IMR-90 (cell line): ENCODE results near the gene ASXL1. TPM values are rescaled to one million over a fixed set of nuclear protein-coding genes. Genes with fewer than 3 reads are reported as not detected.
A peak's percentile ranks its signal among the peaks of the same experiment; 100 is the strongest.

Experiments
- ATAC-seq: fragments of 200-7000 bp; cut with Tn5 transposase; 2 replicates; pipeline ENCODE4 v1.9.1; 2020; ENCODE audit warnings: low read depth, mild to moderate bottlenecking, moderate library complexity
- BruUV-seq: library from RNA; stranded (reverse); fragments of 400-500 nt; replicated peaks from 2 replicates; lab custom pipeline; 2021; lab: Mats Ljungman, UMichigan
- CTCF ChIA-PET: fragments of 300-600 bp; formaldehyde crosslinking; extraction: SDS; loops from one replicate; lab custom pipeline; 2021; ENCODE audit warnings: antibody characterized with exemption; lab: Yijun Ruan, JAX
- POLR2A ChIA-PET: fragments of 300-600 bp; sonication (Branson Sonifier 250); formaldehyde crosslinking; loops from one replicate; lab custom pipeline; 2022; ENCODE audit warnings: antibody characterized with exemption; ENCODE audit not compliant: unreplicated experiment; lab: Charles Lee
- DNase-seq: peaks from one replicate; pipeline ENCODE4 v3.0.0; 2013
- H2AFZ ChIP-seq: replicated peaks from 2 replicates; pipeline ENCODE3; 2013; ENCODE audit warnings: low read length, mild to moderate bottlenecking; ENCODE audit not compliant: poor library complexity
- H2AK5ac ChIP-seq: 2 replicates; pipeline ENCODE4 v1.6.1; 2013; ENCODE audit warnings: low read depth, low read length, inconsistent platforms
- H2AK9ac ChIP-seq: replicated peaks from 2 replicates; pipeline ENCODE3; 2013; ENCODE audit warnings: mild to moderate bottlenecking, low read depth, low read length, moderate library complexity; ENCODE audit not compliant: poor library complexity
- H2BK120ac ChIP-seq: 2 replicates; pipeline ENCODE4 v1.6.1; 2013; ENCODE audit warnings: low read depth, low read length, inconsistent platforms
- H2BK15ac ChIP-seq: 3 replicates; pipeline ENCODE4 v1.6.1; 2013; ENCODE audit warnings: low read depth, low read length, inconsistent platforms
- H2BK20ac ChIP-seq: 2 replicates; pipeline ENCODE4 v1.6.1; 2013; ENCODE audit warnings: low read depth, mild to moderate bottlenecking, inconsistent platforms, low read length, moderate library complexity
- H2BK5ac ChIP-seq: 2 replicates; pipeline ENCODE4 v1.6.1; 2013; ENCODE audit warnings: mild to moderate bottlenecking, low read depth, low read length, inconsistent platforms; ENCODE audit not compliant: poor library complexity, severe bottlenecking
- H3K14ac ChIP-seq: replicated peaks from 2 replicates; pipeline ENCODE4 v1.6.1; 2013; ENCODE audit warnings: low read depth, low read length, inconsistent platforms
- H3K18ac ChIP-seq: 2 replicates; pipeline ENCODE4 v1.6.1; 2013; ENCODE audit warnings: low read depth, low read length, control low read depth
- H3K23ac ChIP-seq: 2 replicates; pipeline ENCODE4 v1.6.1; 2013; ENCODE audit warnings: low read depth, low read length, inconsistent platforms
- H3K27ac ChIP-seq: 2 replicates; pipeline ENCODE4 v1.5.1; 2013; ENCODE audit warnings: mild to moderate bottlenecking, control low read depth, low read length; ENCODE audit not compliant: insufficient read depth
- H3K27me3 ChIP-seq: 2 replicates; pipeline ENCODE4 v1.6.1; 2013; ENCODE audit warnings: low read length; ENCODE audit not compliant: control insufficient read depth, insufficient read depth
- H3K36me3 ChIP-seq: 2 replicates; pipeline ENCODE4 v1.6.1; 2013; ENCODE audit warnings: low read length, mixed read lengths; ENCODE audit not compliant: control insufficient read depth, insufficient read depth
- H3K4ac ChIP-seq: 2 replicates; pipeline ENCODE4 v1.6.1; 2013; ENCODE audit warnings: low read depth, low read length, inconsistent platforms
- H3K4me1 ChIP-seq: 2 replicates; pipeline ENCODE4 v1.6.1; 2013; ENCODE audit warnings: low read length, mixed read lengths; ENCODE audit not compliant: control insufficient read depth, insufficient read depth
- H3K4me2 ChIP-seq: 2 replicates; pipeline ENCODE4 v1.6.1; 2013; ENCODE audit warnings: low read depth, mild to moderate bottlenecking, control low read depth, low read length, moderate library complexity
- H3K4me3 ChIP-seq: 2 replicates; pipeline ENCODE4 v1.5.1; 2013; ENCODE audit warnings: low read depth, mild to moderate bottlenecking, control low read depth, low read length, moderate library complexity; ENCODE audit not compliant: insufficient read depth
- H3K56ac ChIP-seq: 2 replicates; pipeline ENCODE4 v1.6.1; 2013; ENCODE audit warnings: low read length, inconsistent platforms; ENCODE audit not compliant: insufficient read depth; ENCODE audit errors: extremely low read depth
- H3K79me1 ChIP-seq, 2 experiments: 2 replicates each; pipeline ENCODE4 v1.6.1; 2013; ENCODE audit warnings: low read length in 2 of 2, inconsistent platforms in 1 of 2, low read depth in 1 of 2
- H3K9ac ChIP-seq: 2 replicates; pipeline ENCODE4 v1.6.1; 2013; ENCODE audit warnings: low read depth, low read length, control low read depth
- H3K9me1 ChIP-seq: 2 replicates; pipeline ENCODE4 v1.6.1; 2013; ENCODE audit warnings: low read length, inconsistent platforms; ENCODE audit not compliant: insufficient read depth
- H3K9me3 ChIP-seq: 2 replicates; pipeline ENCODE4 v1.6.1; 2013; ENCODE audit warnings: low read length; ENCODE audit not compliant: control insufficient read depth, insufficient read depth
- H4K20me1 ChIP-seq: 2 replicates; pipeline ENCODE4 v1.6.1; 2013; ENCODE audit warnings: low read length, inconsistent platforms; ENCODE audit not compliant: insufficient read depth
- H4K5ac ChIP-seq: 2 replicates; pipeline ENCODE4 v1.6.1; 2013; ENCODE audit warnings: mild to moderate bottlenecking, low read depth, low read length, control low read depth
- H4K8ac ChIP-seq, 2 experiments: 2 replicates each; pipeline ENCODE4 v1.6.1; 2013; ENCODE audit warnings: low read depth in 2 of 2, low read length in 2 of 2, control low read depth in 1 of 2, inconsistent platforms in 1 of 2
- H4K91ac ChIP-seq: 2 replicates; pipeline ENCODE4 v1.6.1; 2013; ENCODE audit warnings: low read depth, low read length, inconsistent platforms; ENCODE audit not compliant: insufficient read depth
- BHLHE40 ChIP-seq: fragments of 150-350 bp; IDR thresholded peaks from 2 replicates; pipeline ENCODE4 v1.6.1; 2016; ENCODE audit warnings: mild to moderate bottlenecking, low read depth, low read length
- CEBPB ChIP-seq: IDR thresholded peaks from 2 replicates; pipeline ENCODE4 v1.6.1; 2012; ENCODE audit warnings: low read depth, low read length, improper control_type of control experiment
- CHD1 ChIP-seq: IDR thresholded peaks from 2 replicates; pipeline ENCODE4 v1.6.1; 2012; ENCODE audit warnings: low read depth, low read length, improper control_type of control experiment
- FOS ChIP-seq: fragments of 150-350 bp; IDR thresholded peaks from 2 replicates; pipeline ENCODE4 v1.6.1; 2016; ENCODE audit warnings: low read depth, low read length
- MAFK ChIP-seq: IDR thresholded peaks from 2 replicates; pipeline ENCODE4 v1.6.1; 2012; ENCODE audit warnings: low read depth, low read length, improper control_type of control experiment
- MAZ ChIP-seq: IDR thresholded peaks from 2 replicates; pipeline ENCODE4 v1.6.1; 2012; ENCODE audit warnings: low read depth, mild to moderate bottlenecking, low read length, improper control_type of control experiment, moderate library complexity, borderline replicate concordance
- MXI1 ChIP-seq: IDR thresholded peaks from 2 replicates; pipeline ENCODE4 v1.6.1; 2012; ENCODE audit warnings: low read depth, mild to moderate bottlenecking, low read length, moderate library complexity, borderline replicate concordance
- RAD21 ChIP-seq: IDR thresholded peaks from 2 replicates; pipeline ENCODE4 v1.6.1; 2012; ENCODE audit warnings: low read length, improper control_type of control experiment
- RCOR1 ChIP-seq: IDR thresholded peaks from 2 replicates; pipeline ENCODE4 v1.6.1; 2012; ENCODE audit warnings: mild to moderate bottlenecking, low read length, improper control_type of control experiment; ENCODE audit not compliant: insufficient replicate concordance
- RFX5 ChIP-seq: IDR thresholded peaks from 2 replicates; pipeline ENCODE4 v1.8.0; 2012; ENCODE audit warnings: low read depth, mild to moderate bottlenecking, low read length, moderate library complexity
- WGBS, 2 experiments: methylation state at CpG; one replicate each; pipeline versions ENCODE4 v1.1.5 to v1.1.7; 2013; ENCODE audit warnings: missing lambda C conversion rate in 2 of 2; ENCODE audit not compliant: insufficient read length in 1 of 2; ENCODE audit errors: extremely low coverage in 2 of 2; 5-methylcytosine and 5-hydroxymethylcytosine counted together
- dilution Hi-C: fragments of 300-500 bp; cut with HindIII; formaldehyde crosslinking; loops from one replicate; pipeline ENCODE4 v1.14.3; 2018; ENCODE audit warnings: low sequenced_read_pairs; ENCODE audit not compliant: unreplicated experiment
- in situ Hi-C: fragments of 300-500 bp; cut with MboI; formaldehyde crosslinking; loops from 3 replicates; pipeline ENCODE4 v1.14.3; 2019; ENCODE audit warnings: low sequenced_read_pairs, inconsistent platforms, mixed read lengths
- intact Hi-C: fragments of 100-400 bp; cut with micrococcal nuclease; formaldehyde crosslinking; loops from 2 replicates; pipeline ENCODE4 v1.10.0; 2022
- polyA plus RNA-seq, 3 experiments: library from polyadenylated mRNA; depleted of rRNA; stranded (reverse); fragments of >200 nt; gene quantifications; 2 replicates each; pipeline ENCODE4 v1.2.3, GENCODE V29; 2012; ENCODE audit warnings: low replicate concordance in 1 of 3
- total RNA-seq: library from RNA; depleted of rRNA; stranded (reverse); fragments of >200 nt; gene quantifications from 2 replicates; pipeline ENCODE4 v1.2.3, GENCODE V29; 2012
- TF ChIP-seq, protein P1 (sequence below): fragments of 150-350 bp; IDR thresholded peaks from 2 replicates; pipeline ENCODE4 v1.6.1; 2016; ENCODE audit warnings: low read depth, mild to moderate bottlenecking, low read length, moderate library complexity, borderline replicate concordance
- TF ChIP-seq, protein P2 (sequence below): fragments of 150-350 bp; IDR thresholded peaks from 2 replicates; pipeline ENCODE4 v1.6.1; 2017; ENCODE audit warnings: mild to moderate bottlenecking, antibody characterized with exemption, low read length, low read depth
- TF ChIP-seq, protein P3 (sequence below): conservative IDR thresholded peaks from 2 replicates; pipeline ENCODE4 v1.5.1; 2012; ENCODE audit warnings: mild to moderate bottlenecking, low read depth, low read length, improper control_type of control experiment

Gene ASXL1
- total and polyA plus RNA-seq, 2 of the 4 experiments (the other 2 are of a cell fraction), result 29.9 to 37.1 TPM

DNA sequence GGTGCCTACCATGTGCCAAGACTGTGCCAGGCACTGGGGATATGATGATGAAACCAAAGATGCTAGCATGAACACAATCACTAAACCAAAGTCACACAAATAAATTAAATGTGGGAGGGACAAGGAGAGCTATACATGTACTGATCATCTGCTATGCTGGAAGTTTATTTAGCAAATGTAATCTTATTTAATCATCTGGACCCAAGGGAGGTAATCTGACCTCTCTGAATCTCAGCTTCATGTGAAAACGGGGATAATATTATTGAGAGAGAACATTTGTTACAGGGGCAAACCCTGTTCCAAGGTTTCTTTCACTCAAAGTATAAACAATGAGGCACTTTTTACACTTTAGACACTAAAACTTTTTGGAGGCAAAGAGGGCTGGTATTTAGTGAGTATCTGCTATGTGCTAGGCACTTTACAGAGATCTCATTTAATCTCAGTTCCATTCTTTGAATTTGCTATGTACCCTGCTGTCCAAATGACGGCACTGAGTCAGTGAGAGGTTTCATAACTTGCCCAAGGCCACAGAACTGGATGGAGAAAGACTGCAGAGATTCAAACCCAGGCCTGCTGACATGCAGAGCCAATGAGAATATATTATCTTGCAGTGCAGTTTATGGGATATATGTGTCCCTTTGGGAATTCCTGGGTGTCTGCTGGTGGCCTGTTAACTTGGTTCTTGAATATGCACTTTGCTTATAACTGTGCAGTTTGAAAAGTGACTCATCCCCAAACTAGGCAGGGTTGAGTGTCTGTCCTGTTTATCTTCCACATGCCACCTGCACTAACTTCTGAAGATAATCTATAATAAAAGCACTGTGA is 3.3 kb upstream of the ASXL1 start:
- peaks cover 2% of the 10 kb centered on the region; the same call in 1 of the 2 replicates for H3K4me1 ChIP-seq
- peak; percentile 4 for ATAC-seq
- H4K91ac ChIP-seq, result peak overlapping the region; percentile 28
- H2AFZ ChIP-seq, result no peak overlapping the region
- no peaks in the 10 kb centered on the region for H3K27me3 ChIP-seq
- H3K23ac ChIP-seq, result peak overlapping the region; percentile 78; the same call in 1 of the 2 replicates
- H2BK15ac ChIP-seq, result peak overlapping the region; percentile 12; the same call in 1 of the 3 replicates
- H2AK9ac ChIP-seq, result no peak overlapping the region
- H2BK5ac ChIP-seq, result peak overlapping the region; percentile 80
- no peaks in the 10 kb centered on the region for H3K36me3 ChIP-seq
- H4K20me1 ChIP-seq, result peaks cover 17% of the 10 kb centered on the region
- H3K9me1 ChIP-seq, result peaks cover 12% of the 10 kb centered on the region
- H2AK5ac ChIP-seq, result peak overlapping the region; percentile 25; the same call in 1 of the 2 replicates
- peaks cover 0 to 23% of the 10 kb centered on the region in 2 experiments; a peak in 2 of 4 replicates for H3K79me1 ChIP-seq
- H4K5ac ChIP-seq, result no peak overlapping the region
- peak overlapping the region; percentile 83 for H3K4ac ChIP-seq
- H3K9me3 ChIP-seq, result 0 out of 2 replicates have a peak, but pooled peaks cover 3% of the 10 kb centered on the region
- no peak overlapping the region; the same call in 1 of the 2 replicates for H3K56ac ChIP-seq
- no CpG with 5 or more reads among the region's 2 CpGs for WGBS, 2 experiments
- peak overlapping the region; percentile 67 for H2BK20ac ChIP-seq
- H3K14ac ChIP-seq, result peak overlapping the region; percentile 81
- H3K9ac ChIP-seq, result no peak overlapping the region
- peak; percentile 76 for DNase-seq
- dilution Hi-C loops (no loop called here), intact Hi-C loops (no loop called here), in situ Hi-C loops (no loop called here)
- peak overlapping the region; percentile 77 for H2BK120ac ChIP-seq
- CTCF ChIA-PET, result no interaction called here
- H3K4me2 ChIP-seq, result peak overlapping the region; percentile 4; the same call in 1 of the 2 replicates
- POLR2A ChIA-PET, result no interaction called here
- H4K8ac ChIP-seq, result peak overlapping the region in 1 of 2 experiments; percentile 62; a peak in 2 of 4 replicates
- peak overlapping the region; percentile 1; the same call in 1 of the 2 replicates for H3K18ac ChIP-seq
- BruUV-seq, result no TSS peak
- peak overlapping the region; percentile 53; the same call in 1 of the 2 replicates for H3K27ac ChIP-seq
- no peak overlapping the region for H3K4me3 ChIP-seq
- TF ChIP-seq MAZ (no peak), RAD21 (no peak), CHD1 (no peak), MAFK (no peak), RFX5 (no peak), CEBPB (peak; percentile 56), MXI1 (no peak), RCOR1 (peak; percentile 69), BHLHE40 (no peak), FOS (peak; percentile 71)
- TF ChIP-seq, protein P1, sequence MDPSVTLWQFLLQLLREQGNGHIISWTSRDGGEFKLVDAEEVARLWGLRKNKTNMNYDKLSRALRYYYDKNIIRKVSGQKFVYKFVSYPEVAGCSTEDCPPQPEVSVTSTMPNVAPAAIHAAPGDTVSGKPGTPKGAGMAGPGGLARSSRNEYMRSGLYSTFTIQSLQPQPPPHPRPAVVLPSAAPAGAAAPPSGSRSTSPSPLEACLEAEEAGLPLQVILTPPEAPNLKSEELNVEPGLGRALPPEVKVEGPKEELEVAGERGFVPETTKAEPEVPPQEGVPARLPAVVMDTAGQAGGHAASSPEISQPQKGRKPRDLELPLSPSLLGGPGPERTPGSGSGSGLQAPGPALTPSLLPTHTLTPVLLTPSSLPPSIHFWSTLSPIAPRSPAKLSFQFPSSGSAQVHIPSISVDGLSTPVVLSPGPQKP, result no peak
- TF ChIP-seq, protein P2, sequence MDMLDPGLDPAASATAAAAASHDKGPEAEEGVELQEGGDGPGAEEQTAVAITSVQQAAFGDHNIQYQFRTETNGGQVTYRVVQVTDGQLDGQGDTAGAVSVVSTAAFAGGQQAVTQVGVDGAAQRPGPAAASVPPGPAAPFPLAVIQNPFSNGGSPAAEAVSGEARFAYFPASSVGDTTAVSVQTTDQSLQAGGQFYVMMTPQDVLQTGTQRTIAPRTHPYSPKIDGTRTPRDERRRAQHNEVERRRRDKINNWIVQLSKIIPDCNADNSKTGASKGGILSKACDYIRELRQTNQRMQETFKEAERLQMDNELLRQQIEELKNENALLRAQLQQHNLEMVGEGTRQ, result peak; percentile 9; the same call in 1 of the 2 replicates
- TF ChIP-seq, protein P3, sequence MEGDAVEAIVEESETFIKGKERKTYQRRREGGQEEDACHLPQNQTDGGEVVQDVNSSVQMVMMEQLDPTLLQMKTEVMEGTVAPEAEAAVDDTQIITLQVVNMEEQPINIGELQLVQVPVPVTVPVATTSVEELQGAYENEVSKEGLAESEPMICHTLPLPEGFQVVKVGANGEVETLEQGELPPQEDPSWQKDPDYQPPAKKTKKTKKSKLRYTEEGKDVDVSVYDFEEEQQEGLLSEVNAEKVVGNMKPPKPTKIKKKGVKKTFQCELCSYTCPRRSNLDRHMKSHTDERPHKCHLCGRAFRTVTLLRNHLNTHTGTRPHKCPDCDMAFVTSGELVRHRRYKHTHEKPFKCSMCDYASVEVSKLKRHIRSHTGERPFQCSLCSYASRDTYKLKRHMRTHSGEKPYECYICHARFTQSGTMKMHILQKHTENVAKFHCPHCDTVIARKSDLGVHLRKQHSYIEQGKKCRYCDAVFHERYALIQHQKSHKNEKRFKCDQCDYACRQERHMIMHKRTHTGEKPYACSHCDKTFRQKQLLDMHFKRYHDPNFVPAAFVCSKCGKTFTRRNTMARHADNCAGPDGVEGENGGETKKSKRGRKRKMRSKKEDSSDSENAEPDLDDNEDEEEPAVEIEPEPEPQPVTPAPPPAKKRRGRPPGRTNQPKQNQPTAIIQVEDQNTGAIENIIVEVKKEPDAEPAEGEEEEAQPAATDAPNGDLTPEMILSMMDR, result no peak
